Measurements from ENCODE around the gene RASA3.

RASA3 gene

DNA sequence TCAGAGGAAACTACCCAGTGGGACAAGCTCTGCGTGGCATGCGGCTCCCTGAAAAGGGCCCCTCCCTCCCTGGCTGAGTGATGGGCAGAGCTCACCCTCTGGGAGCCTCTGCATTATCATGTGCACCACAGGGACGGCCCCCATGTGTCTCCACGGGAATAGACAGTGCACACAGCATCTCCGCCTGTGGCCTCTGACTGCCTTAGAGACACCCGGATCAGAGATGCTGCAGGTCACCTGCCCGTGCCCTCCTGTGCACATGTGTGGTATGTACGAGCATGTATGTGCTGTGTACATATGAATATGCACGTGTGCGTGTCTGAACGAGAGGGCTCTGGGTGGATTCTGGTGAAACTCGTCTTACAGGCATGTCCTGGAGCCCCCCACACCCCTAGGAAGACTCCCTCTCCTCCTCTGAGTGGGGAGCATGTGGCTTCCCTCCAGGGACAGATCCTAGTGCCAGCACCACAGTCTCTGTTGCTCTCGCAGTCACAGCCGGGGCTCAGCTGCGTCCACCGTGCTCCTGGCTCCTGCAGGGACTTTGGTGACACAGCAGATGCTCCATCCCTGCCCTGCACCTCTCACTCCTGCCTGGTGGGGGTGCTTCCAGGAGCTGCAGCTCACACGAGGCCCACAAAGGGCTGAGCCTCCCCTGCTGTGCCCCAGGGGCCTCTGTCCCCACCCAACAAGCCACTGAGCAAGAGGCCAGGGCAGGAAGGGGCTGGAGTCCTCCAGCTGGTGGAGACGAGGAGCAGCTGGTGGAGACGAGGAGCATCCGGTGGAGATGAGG, 178.2 kb downstream of the RASA3 start:
- no peak for DNase-seq (ENCODE audit: low read depth, low spot score)
- POLR2A ChIA-PET = no interaction called here
- TF ChIP-seq, protein P1, sequence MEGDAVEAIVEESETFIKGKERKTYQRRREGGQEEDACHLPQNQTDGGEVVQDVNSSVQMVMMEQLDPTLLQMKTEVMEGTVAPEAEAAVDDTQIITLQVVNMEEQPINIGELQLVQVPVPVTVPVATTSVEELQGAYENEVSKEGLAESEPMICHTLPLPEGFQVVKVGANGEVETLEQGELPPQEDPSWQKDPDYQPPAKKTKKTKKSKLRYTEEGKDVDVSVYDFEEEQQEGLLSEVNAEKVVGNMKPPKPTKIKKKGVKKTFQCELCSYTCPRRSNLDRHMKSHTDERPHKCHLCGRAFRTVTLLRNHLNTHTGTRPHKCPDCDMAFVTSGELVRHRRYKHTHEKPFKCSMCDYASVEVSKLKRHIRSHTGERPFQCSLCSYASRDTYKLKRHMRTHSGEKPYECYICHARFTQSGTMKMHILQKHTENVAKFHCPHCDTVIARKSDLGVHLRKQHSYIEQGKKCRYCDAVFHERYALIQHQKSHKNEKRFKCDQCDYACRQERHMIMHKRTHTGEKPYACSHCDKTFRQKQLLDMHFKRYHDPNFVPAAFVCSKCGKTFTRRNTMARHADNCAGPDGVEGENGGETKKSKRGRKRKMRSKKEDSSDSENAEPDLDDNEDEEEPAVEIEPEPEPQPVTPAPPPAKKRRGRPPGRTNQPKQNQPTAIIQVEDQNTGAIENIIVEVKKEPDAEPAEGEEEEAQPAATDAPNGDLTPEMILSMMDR (IDR thresholded peaks at IDR 0.05; ENCODE audit: insufficient read depth, low read length, missing control alignments) = no peak
- H3K4me3 ChIP-seq (ENCODE audit: low read depth, low read length) = no peak overlapping the region
- CTCF ChIA-PET = interaction anchor here (1.0 to 2.3 kb wide), 2 partner anchors 85 to 274 kb away, joined by 3 to 7 read pairs; no protein-coding TSS in a partner anchor

DNA sequence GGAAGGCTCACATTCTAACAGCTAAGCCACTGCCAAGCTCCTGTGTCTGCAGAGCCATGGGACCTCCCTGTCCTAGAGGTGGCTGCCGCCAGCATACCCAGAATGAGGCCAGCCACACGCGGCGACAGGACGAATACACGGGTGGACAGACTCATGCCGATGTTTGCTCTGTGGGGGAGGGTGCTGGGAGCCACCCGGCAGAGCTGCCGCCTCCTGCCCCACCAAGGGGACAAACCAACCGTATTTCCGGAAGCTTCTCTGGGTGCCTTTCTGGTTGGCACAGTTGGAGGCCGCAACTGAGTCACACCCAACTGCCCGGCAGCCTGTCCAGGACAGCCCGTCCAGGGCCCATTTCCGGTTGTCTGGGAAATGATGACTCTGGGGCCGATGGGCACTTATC, 178.9 kb downstream of the RASA3 start:
- H3K4me3 ChIP-seq (ENCODE audit: low read depth, low read length) = no peak overlapping the region
- DNase-seq (ENCODE audit: low read depth, low spot score) = no peak
- TF ChIP-seq, protein P1 (IDR thresholded peaks at IDR 0.05; ENCODE audit: insufficient read depth, low read length, missing control alignments) = no peak
- ChIA-PET CTCF (interaction anchor here (1.0 to 2.3 kb wide), 3 partner anchors 84 to 275 kb away, joined by 3 to 7 read pairs (median 4); no protein-coding TSS in a partner anchor), POLR2A (no interaction called here)

DNA sequence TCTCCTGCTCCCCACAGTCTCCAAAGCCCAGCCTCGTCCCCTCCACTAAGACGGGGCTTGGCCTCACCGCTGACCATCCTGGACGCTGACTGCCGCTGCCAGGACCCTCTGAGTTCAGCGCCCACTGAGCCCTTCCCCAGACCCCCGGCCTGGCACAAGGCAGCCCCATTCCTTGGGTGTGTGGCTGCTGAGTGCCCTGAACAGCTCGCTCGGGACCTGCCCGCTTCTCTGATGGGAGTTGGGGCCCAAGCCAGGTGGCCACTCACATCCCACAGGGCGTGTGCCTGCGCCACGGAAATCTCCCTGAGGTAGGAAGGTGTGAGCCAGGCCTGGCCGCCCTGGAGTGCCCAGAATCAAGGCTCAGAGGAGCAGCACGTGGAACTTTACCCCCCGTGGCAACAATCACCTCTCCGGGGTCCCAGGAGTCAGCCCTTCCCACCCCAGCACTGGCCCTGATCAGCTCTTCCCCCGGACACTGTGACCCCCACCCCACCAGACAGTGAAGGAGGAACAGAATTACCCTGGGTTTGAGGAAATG, 179.4 kb downstream of the RASA3 start:
- TF ChIP-seq, protein P1 (IDR thresholded peaks at IDR 0.05; ENCODE audit: insufficient read depth, low read length, missing control alignments) = no peak
- no peak overlapping the region for H3K4me3 ChIP-seq (ENCODE audit: low read depth, low read length)
- CTCF ChIA-PET = interaction anchor here (1.3 to 2.3 kb wide), 2 partner anchors 273 to 275 kb away, joined by 4 to 7 read pairs; no protein-coding TSS in a partner anchor
- no peak for DNase-seq (ENCODE audit: low read depth, low spot score)
- POLR2A ChIA-PET = no interaction called here

DNA sequence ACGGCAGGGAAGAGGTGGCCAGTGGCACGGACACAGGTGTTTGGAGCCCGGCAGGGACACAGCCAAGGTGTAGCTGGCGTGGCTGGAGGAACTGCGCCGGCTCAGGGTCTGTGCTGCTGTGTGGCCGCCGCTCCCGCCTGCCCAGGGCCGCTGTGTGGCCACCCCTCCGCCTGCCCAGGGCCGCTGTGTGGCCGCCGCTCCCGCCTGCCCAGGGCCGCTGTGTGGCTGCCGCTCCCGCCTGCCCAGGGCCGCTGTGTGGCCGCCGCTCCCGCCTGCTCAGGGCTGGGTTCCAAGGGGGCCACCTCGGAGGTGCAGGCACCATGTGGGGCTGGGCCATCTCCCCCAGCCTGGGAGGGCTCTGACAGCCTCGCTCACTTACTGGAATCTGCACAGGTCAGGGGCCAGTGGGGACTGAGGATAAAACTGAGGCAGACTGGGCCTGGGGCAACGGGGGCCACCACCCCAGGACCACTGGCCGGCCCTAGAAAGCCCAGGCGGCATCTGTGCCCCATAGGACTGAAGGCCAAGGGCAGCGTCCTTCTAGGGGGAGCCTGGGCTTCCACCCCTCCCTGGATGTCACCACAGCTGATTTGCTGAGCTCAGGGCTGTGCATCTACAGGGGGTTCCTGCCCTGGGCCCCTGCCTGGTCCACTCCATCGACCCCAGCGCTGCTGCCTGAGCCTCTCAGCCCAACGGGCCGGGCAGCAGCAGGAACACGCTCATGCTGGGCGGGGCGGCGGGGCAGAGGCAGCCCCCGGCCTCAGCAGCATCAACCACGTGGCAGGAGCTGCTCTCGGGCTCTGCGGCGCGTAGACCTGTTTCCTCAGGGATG, 180.1 kb downstream of the RASA3 start:
- ChIA-PET POLR2A (no interaction called here), CTCF (interaction anchor here (0.6 to 2.3 kb wide), 3 partner anchors 20 to 276 kb away, joined by 3 to 7 read pairs (median 4); no protein-coding TSS in a partner anchor)
- H3K4me3 ChIP-seq (ENCODE audit: low read depth, low read length) = no peak overlapping the region
- no peak for DNase-seq (ENCODE audit: low read depth, low spot score)
- TF ChIP-seq, protein P1 (IDR thresholded peaks at IDR 0.05; ENCODE audit: insufficient read depth, low read length, missing control alignments) = no peak

DNA sequence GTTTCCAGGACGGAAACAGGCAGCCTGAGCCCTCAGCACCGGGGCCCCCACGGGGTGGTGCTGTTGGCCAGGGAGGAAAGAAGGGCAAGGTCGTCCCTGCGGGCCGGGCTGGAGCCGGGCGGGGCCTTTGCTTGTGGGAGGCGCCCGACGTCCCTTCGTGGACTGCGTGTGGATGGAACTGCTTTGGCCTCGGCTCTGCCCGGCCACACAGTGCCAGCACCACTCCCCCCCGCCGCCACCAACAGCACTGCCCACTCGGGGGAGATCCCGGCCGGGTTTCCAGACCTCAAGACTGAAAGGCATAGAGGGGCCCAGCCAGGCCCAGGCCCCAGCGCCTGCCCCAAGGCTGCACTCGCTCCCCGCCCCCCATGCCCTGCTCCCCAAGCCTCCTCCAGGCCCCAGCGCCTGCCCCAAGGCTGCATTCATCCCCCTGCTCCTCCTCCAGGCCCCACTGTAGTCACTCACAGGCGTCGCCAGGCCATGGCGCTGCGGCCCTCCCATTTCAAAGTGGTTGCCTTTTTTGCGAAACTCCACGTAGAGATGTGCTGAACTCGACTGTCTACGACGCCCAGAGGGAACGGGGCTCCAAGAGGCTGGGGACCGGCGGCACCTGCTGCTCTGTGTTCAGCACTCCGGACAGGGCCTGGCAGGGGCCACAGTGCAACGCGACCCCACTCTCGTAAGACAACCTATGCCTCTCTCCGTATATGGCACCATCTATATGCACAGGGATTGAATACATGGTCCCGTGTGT, 181.0 kb downstream of the RASA3 start:
- POLR2A ChIA-PET = no interaction called here
- TF ChIP-seq, protein P1 (IDR thresholded peaks at IDR 0.05; ENCODE audit: insufficient read depth, low read length, missing control alignments) = peak; percentile 78
- DNase-seq (ENCODE audit: low read depth, low spot score) = no peak
- CTCF ChIA-PET = interaction anchor here (1.0 to 1.5 kb wide), 2 partner anchors 9 to 275 kb away, joined by 3 to 7 read pairs; no protein-coding TSS in a partner anchor
- H3K4me3 ChIP-seq (ENCODE audit: low read depth, low read length) = no peak overlapping the region

Measured in AG04449 (cell line).